Liver (tissue), 9 donors: Measurements from ENCODE around the gene CASR. TPM values are rescaled to one million over a fixed set of nuclear protein-coding genes. Genes with fewer than 3 reads are reported as not detected.

ENCODE experiments used
- DNase-seq: peaks from one replicate; pipeline ENCODE4 v3.0.0-alpha.2; 2017; ENCODE audit warnings: low spot score
- H3K27ac ChIP-seq, 2 donors: one replicate each; pipeline ENCODE4 v1.7.0; 2013; ENCODE audit warnings: inconsistent platforms in 2 of 2, low read length in 2 of 2, control low read depth in 1 of 2, low read depth in 1 of 2, mild to moderate bottlenecking in 1 of 2
- H3K27me3 ChIP-seq, 4 donors: one replicate each; pipeline versions ENCODE4 v1.6.1 to v1.7.0; 2013; ENCODE audit warnings: low read length in 3 of 4, inconsistent platforms in 1 of 4, mild to moderate bottlenecking in 1 of 4, moderate library complexity in 1 of 4; ENCODE audit not compliant: control insufficient read depth in 4 of 4, insufficient read depth in 4 of 4
- H3K36me3 ChIP-seq, 4 donors: one replicate each; pipeline versions ENCODE4 v1.6.1 to v1.7.0; 2013; ENCODE audit warnings: low read length in 3 of 4, mild to moderate bottlenecking in 3 of 4, low read depth in 1 of 4, moderate library complexity in 1 of 4; ENCODE audit not compliant: control insufficient read depth in 4 of 4, insufficient read depth in 3 of 4
- H3K4me1 ChIP-seq, 4 donors: one replicate each; pipeline versions ENCODE4 v1.6.1 to v1.7.0; 2013; ENCODE audit warnings: low read length in 3 of 4, mild to moderate bottlenecking in 3 of 4, moderate library complexity in 1 of 4; ENCODE audit not compliant: control insufficient read depth in 4 of 4, insufficient read depth in 4 of 4
- H3K4me3 ChIP-seq, 3 donors: one replicate each; pipeline versions ENCODE4 v1.6.1 to v1.7.0; 2013; ENCODE audit warnings: low read length in 3 of 3, control low read depth in 1 of 3, low read depth in 1 of 3, mild to moderate bottlenecking in 1 of 3
- H3K9ac ChIP-seq, 2 donors: one replicate each; pipeline ENCODE4 v1.7.0; 2013; ENCODE audit warnings: low read length in 2 of 2, mild to moderate bottlenecking in 2 of 2, moderate library complexity in 2 of 2, control low read depth in 1 of 2, low read depth in 1 of 2
- H3K9me3 ChIP-seq, 4 donors: one replicate each; pipeline versions ENCODE4 v1.6.1 to v1.7.0; 2013; ENCODE audit warnings: low read length in 3 of 4; ENCODE audit not compliant: control insufficient read depth in 4 of 4
- ATF3 ChIP-seq: IDR thresholded peaks from 2 replicates; pipeline ENCODE4 v1.6.1; 2016; ENCODE audit warnings: antibody characterized with exemption
- CTCF ChIP-seq: fragments of 150-350 bp; IDR thresholded peaks from 2 replicates; pipeline ENCODE4 v1.5.1; 2017; ENCODE audit warnings: improper control_type of control experiment, low read depth, low read length; ENCODE audit not compliant: missing input control
- EGR1 ChIP-seq, 2 donors: IDR thresholded peaks; 2 replicates each; pipeline ENCODE4 v1.6.1; 2016 to 2018; ENCODE audit warnings: antibody characterized with exemption in 2 of 2, low read depth in 2 of 2
- FOXA2 ChIP-seq: IDR thresholded peaks from 2 replicates; pipeline ENCODE4 v1.6.1; 2016; ENCODE audit warnings: antibody characterized with exemption
- HNF4A ChIP-seq, 2 donors: conservative IDR thresholded peaks; 2 replicates each; pipeline ENCODE4 v1.6.1; 2016; ENCODE audit warnings: antibody characterized with exemption in 2 of 2, mild to moderate bottlenecking in 2 of 2
- HNF4G ChIP-seq: IDR thresholded peaks from 2 replicates; pipeline ENCODE4 v1.6.1; 2016; ENCODE audit warnings: antibody characterized with exemption
- JUND ChIP-seq, 2 donors: IDR thresholded peaks; 2 replicates each; pipeline ENCODE4 v1.6.1; 2016; ENCODE audit warnings: antibody characterized with exemption in 2 of 2
- NR2F2 ChIP-seq: IDR thresholded peaks from 2 replicates; pipeline ENCODE4 v1.6.1; 2016; ENCODE audit warnings: antibody characterized with exemption
- RAD21 ChIP-seq, 2 donors: IDR thresholded peaks; 2 replicates each; pipeline ENCODE4 v1.6.1; 2016; ENCODE audit warnings: antibody characterized with exemption in 2 of 2, mild to moderate bottlenecking in 2 of 2
- REST ChIP-seq: IDR thresholded peaks from 2 replicates; pipeline ENCODE4 v1.6.1; 2016; ENCODE audit warnings: antibody characterized with exemption, mild to moderate bottlenecking
- RXRA ChIP-seq, 2 donors: IDR thresholded peaks; 2 replicates each; pipeline ENCODE4 v1.6.1; 2017 to 2018; ENCODE audit warnings: antibody characterized with exemption in 2 of 2, mild to moderate bottlenecking in 1 of 2
- SP1 ChIP-seq: IDR thresholded peaks from 2 replicates; pipeline ENCODE4 v1.6.1; 2018; ENCODE audit warnings: antibody characterized with exemption, mild to moderate bottlenecking
- YY1 ChIP-seq: IDR thresholded peaks from 2 replicates; pipeline ENCODE4 v1.6.1; 2016; ENCODE audit warnings: antibody characterized with exemption, mild to moderate bottlenecking
- ZBTB33 ChIP-seq: IDR thresholded peaks from 2 replicates; pipeline ENCODE4 v1.6.1; 2016; ENCODE audit warnings: antibody characterized with exemption
- WGBS: extraction: QIAGEN DNeasy Blood & Tissue Kit; methylation state at CpG from one replicate; pipeline ENCODE4 v1.1.7; 2013; 5-methylcytosine and 5-hydroxymethylcytosine counted together
- polyA plus RNA-seq, 2 donors: library from polyadenylated mRNA; stranded (reverse) in 1 of 2; unstranded in 1 of 2; fragments of 200-250 nt in 1 of 2; fragments of >200 nt in 1 of 2; fragmentation: Nextera tagmentation in 1 of 2; extraction: Ambion mirVana in 1 of 2; gene quantifications; one replicate each; pipeline versions ENCODE4 v1.2.1 to v1.2.3, GENCODE V29; 2013 to 2015
- total RNA-seq, 2 donors: library from RNA; depleted of rRNA; stranded (reverse); fragments of >200 nt; gene quantifications; one replicate each; pipeline ENCODE4 v1.2.3, GENCODE V29; 2014
- donor health status: healthy.
- donor health status: healthy.
- donor health status: healthy.
- donor health status: healthy.
- donor health status: healthy.

The CASR gene
- total and polyA plus RNA-seq, 4 donors, result 0.05 to 0.29 (median 0.14) TPM

GRCh38 chr3:122312826-122313225 lies 129.4 kb downstream of the CASR start:
- TF ChIP-seq RAD21 (IDR thresholded peaks at IDR 0.05) (no peak), SP1 (no peak), NR2F2 (no peak), ATF3 (no peak), CTCF (no peak), HNF4A (conservative IDR thresholded peaks at IDR 0.05) (no peak), ZBTB33 (no peak), EGR1 (IDR thresholded peaks at IDR 0.05; ENCODE audit: low read depth in 2 of 2) (no peak), REST (no peak), YY1 (no peak), RXRA (IDR thresholded peaks at IDR 0.05) (no peak)
- Histone ChIP-seq H3K4me1 (no peaks in the 10 kb centered on the region), H3K4me3 (no peak overlapping the region), H3K36me3 (no peaks in the 10 kb centered on the region), H3K9me3 (no peaks in the 10 kb centered on the region), H3K9ac (no peak overlapping the region), H3K27ac (no peak overlapping the region), H3K27me3 (no peaks in the 10 kb centered on the region)
- DNase-seq, result no peak

- H3K27ac ChIP-seq, result no peak overlapping the region
Observed at GRCh38 chr3:122313281-122313680, 129.8 kb downstream of the CASR start.

More at GRCh38 chr3:122313281-122313680, 129.8 kb downstream of the CASR start:
- no peak overlapping the region for H3K9ac ChIP-seq
- WGBS, result 78% methylated on average over 3 of the region's 3 CpGs
- H3K27me3 ChIP-seq, result no peaks in the 10 kb centered on the region
- H3K4me3 ChIP-seq, result no peak overlapping the region
- TF ChIP-seq EGR1 (IDR thresholded peaks at IDR 0.05; ENCODE audit: low read depth in 2 of 2) (no peak), RXRA (IDR thresholded peaks at IDR 0.05) (no peak), CTCF (no peak), JUND (IDR thresholded peaks at IDR 0.05) (no peak), HNF4G (no peak), FOXA2 (no peak), SP1 (no peak)
- H3K4me1 ChIP-seq, result no peaks in the 10 kb centered on the region
- no peak for DNase-seq
- no peaks in the 10 kb centered on the region for H3K36me3 ChIP-seq
- no peaks in the 10 kb centered on the region for H3K9me3 ChIP-seq
